Measurements from ENCODE around the gene APOE.
"Not testable (repeated sequence)": the region's sequence is repeated elsewhere in the genome, so short reads cannot be mapped to it uniquely, and the experiment has no call there.

Gene APOE

GRCh38 chr19:44886141-44886540, 19.5 kb upstream of the APOE start:
- no peak for DNase-seq

GRCh38 chr19:44887648-44888047, 17.9 kb upstream of the APOE start:
- DNase-seq, result no peak

GRCh38 chr19:44888335-44888734, 17.3 kb upstream of the APOE start:
- DNase-seq, result not testable (repeated sequence)

- no peak for DNase-seq
These were observed 15.7 kb upstream of the APOE start for GRCh38 chr19:44889830-44890365.

GRCh38 chr19:44890366-44891015, 15.1 kb upstream of the APOE start:
- no peak for DNase-seq

GRCh38 chr19:44891016-44891882, 14.3 kb upstream of the APOE start, which contains the start of gene TOMM40:
Gene TOMM40, plus strand, starts transcription at chr19:44891254. Its CDS starts 162 bp downstream, at chr19:44891416.
- DNase-seq, result peak; percentile 100

GRCh38 chr19:44892932-44893331, 12.7 kb upstream of the APOE start:
- no peak for DNase-seq

- no peak for DNase-seq
These were observed 12.1 kb upstream of the APOE start for GRCh38 chr19:44893332-44894051.

GRCh38 chr19:44894052-44894400, 11.6 kb upstream of the APOE start:
- DNase-seq, result no peak

GRCh38 chr19:44894946-44895345, 10.7 kb upstream of the APOE start:
- no peak for DNase-seq

GRCh38 chr19:44897835-44898234, 7.8 kb upstream of the APOE start:
- no peak for DNase-seq

- no peak for DNase-seq
These were observed 5.0 kb upstream of the APOE start for GRCh38 chr19:44900328-44901244.

GRCh38 chr19:44903216-44903601, 2.4 kb upstream of the APOE start:
- no peak for DNase-seq

GRCh38 chr19:44903602-44904425, 1.8 kb upstream of the APOE start:
- peak; percentile 75 for DNase-seq

GRCh38 chr19:44904426-44904994, 1.1 kb upstream of the APOE start:
- no peak for DNase-seq

- DNase-seq, result no peak
These were observed 2.0 kb downstream of the APOE start for GRCh38 chr19:44907613-44908012.

- DNase-seq, result no peak
These were observed 2.7 kb downstream of the APOE start for GRCh38 chr19:44908074-44908835.

- DNase-seq, result no peak
These were observed 3.3 kb downstream of the APOE start for GRCh38 chr19:44908836-44909261.

- DNase-seq, result no peak
These were observed 4.2 kb downstream of the APOE start for GRCh38 chr19:44909775-44910174.

- not testable (repeated sequence) for DNase-seq
These were observed 6.3 kb downstream of the APOE start for GRCh38 chr19:44911896-44912295.
